ENCODE results near the gene PTPRD.

- TF ChIP-seq, protein P1, sequence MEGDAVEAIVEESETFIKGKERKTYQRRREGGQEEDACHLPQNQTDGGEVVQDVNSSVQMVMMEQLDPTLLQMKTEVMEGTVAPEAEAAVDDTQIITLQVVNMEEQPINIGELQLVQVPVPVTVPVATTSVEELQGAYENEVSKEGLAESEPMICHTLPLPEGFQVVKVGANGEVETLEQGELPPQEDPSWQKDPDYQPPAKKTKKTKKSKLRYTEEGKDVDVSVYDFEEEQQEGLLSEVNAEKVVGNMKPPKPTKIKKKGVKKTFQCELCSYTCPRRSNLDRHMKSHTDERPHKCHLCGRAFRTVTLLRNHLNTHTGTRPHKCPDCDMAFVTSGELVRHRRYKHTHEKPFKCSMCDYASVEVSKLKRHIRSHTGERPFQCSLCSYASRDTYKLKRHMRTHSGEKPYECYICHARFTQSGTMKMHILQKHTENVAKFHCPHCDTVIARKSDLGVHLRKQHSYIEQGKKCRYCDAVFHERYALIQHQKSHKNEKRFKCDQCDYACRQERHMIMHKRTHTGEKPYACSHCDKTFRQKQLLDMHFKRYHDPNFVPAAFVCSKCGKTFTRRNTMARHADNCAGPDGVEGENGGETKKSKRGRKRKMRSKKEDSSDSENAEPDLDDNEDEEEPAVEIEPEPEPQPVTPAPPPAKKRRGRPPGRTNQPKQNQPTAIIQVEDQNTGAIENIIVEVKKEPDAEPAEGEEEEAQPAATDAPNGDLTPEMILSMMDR (conservative IDR thresholded peaks at IDR 0.05; ENCODE audit: low read length) = no peak
- TF ChIP-seq EZH2phosphoT487 (IDR thresholded peaks at IDR 0.05; ENCODE audit: borderline replicate concordance, low read depth, low read length) = no peak
Measured at GRCh38 chr9:10242255-10242654, 370.5 kb downstream of the PTPRD start.

Data from OCI-LY7 (cell line).